Measurements from ENCODE around the gene POLA1.

- TF ChIP-seq CTCF (IDR thresholded peaks at IDR 0.05; ENCODE audit: insufficient read depth, low read length) (no peak), POLR2AphosphoS5 (IDR thresholded peaks at IDR 0.05; ENCODE audit: low read depth) (no peak)
These were observed 261.0 kb downstream of the POLA1 start for GRCh38 chrX:24954732-24955131.

Data from HL-60 (cell line).